ENCODE data around the gene SLC4A3.

GRCh38 chr2:219687882-219688559 is 60.6 kb downstream of the SLC4A3 start:
- TF ChIP-seq CHD1 (IDR thresholded peaks at IDR 0.05; ENCODE audit: low read depth, low read length) (no peak), RXRA (IDR thresholded peaks at IDR 0.05; ENCODE audit: insufficient read depth, low read depth, low read length) (no peak), CTCF (IDR thresholded peaks at IDR 0.05; ENCODE audit: control extremely low read depth in 1 of 3, insufficient read depth in 1 of 3, low read depth in 1 of 3, low read length in 3 of 3) (no peak), EP300 (IDR thresholded peaks at IDR 0.05; ENCODE audit: borderline replicate concordance in 1 of 2, low read depth in 2 of 2, low read length in 2 of 2) (no peak), MAX (IDR thresholded peaks at IDR 0.05) (no peak), ZNF274 (IDR thresholded peaks at IDR 0.05; ENCODE audit: borderline replicate concordance, extremely low read depth, low read length) (no peak), SIN3A (conservative IDR thresholded peaks at IDR 0.05 in 1 of 2, IDR thresholded peaks at IDR 0.05 in 1 of 2; ENCODE audit: low read depth in 1 of 2, low read length in 2 of 2) (no peak), SP4 (IDR thresholded peaks at IDR 0.05; ENCODE audit: low read length) (no peak), YY1 (IDR thresholded peaks at IDR 0.05; ENCODE audit: low read depth, low read length) (peak; percentile 69), USF2 (IDR thresholded peaks at IDR 0.05; ENCODE audit: low read length) (no peak), POLR2AphosphoS5 (IDR thresholded peaks at IDR 0.05; ENCODE audit: low read depth, low read length) (no peak), ASH2L (IDR thresholded peaks at IDR 0.05; ENCODE audit: low read length) (no peak), ATF3 (IDR thresholded peaks at IDR 0.05; ENCODE audit: insufficient read depth, low read depth, low read length) (no peak)
